Measurements from ENCODE around the gene SYT17.
A peak's percentile ranks its signal among the peaks of the same experiment; 100 is the strongest.

The SYT17 gene

DNA sequence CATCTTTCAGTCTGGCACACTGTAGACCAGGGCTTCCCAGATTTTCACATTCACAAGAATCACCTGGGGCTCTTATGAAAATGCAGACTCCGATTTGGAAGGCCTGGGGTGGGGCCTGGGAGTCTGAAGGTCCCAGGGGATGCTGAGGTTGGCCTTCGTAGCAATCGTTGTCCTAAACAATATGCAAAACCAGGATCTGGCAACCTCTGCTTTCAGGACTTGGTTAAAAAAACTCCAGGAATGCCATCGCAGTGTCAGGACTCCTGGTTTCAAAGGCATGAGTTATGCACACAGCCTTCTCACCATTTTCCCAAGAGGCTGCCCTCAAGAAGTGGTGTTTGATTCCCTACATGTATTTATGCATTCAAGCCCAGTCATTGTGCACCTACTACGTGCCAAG is 124.1 kb downstream of the SYT17 start:
- Histone ChIP-seq H4K20me1 (ENCODE audit: insufficient read depth, low read length) (no peaks in the 10 kb centered on the region), H2AFZ (ENCODE audit: low read depth, low read length) (no peak overlapping the region), H3K4me1 (ENCODE audit: low read length) (peaks cover 49% of the 10 kb centered on the region), H3K79me2 (ENCODE audit: low read length) (no peaks in the 10 kb centered on the region), H3K27ac (ENCODE audit: low read length) (no peak overlapping the region), H3K9ac (ENCODE audit: low read length) (no peak overlapping the region), H3K36me3 (replicated peaks; ENCODE audit: low read depth, low read length) (no peaks in the 10 kb centered on the region), H3K4me2 (ENCODE audit: low read length) (no peak overlapping the region), H3K9me3 (ENCODE audit: insufficient read depth, low read length) (no peaks in the 10 kb centered on the region), H3K4me3 (ENCODE audit: low read length) (no peak overlapping the region), H3K27me3 (ENCODE audit: low read depth, low read length) (no peaks in the 10 kb centered on the region)
- no peak for TF ChIP-seq EZH2phosphoT487 (IDR thresholded peaks at IDR 0.05; ENCODE audit: low read depth)
- TF ChIP-seq, protein P1, sequence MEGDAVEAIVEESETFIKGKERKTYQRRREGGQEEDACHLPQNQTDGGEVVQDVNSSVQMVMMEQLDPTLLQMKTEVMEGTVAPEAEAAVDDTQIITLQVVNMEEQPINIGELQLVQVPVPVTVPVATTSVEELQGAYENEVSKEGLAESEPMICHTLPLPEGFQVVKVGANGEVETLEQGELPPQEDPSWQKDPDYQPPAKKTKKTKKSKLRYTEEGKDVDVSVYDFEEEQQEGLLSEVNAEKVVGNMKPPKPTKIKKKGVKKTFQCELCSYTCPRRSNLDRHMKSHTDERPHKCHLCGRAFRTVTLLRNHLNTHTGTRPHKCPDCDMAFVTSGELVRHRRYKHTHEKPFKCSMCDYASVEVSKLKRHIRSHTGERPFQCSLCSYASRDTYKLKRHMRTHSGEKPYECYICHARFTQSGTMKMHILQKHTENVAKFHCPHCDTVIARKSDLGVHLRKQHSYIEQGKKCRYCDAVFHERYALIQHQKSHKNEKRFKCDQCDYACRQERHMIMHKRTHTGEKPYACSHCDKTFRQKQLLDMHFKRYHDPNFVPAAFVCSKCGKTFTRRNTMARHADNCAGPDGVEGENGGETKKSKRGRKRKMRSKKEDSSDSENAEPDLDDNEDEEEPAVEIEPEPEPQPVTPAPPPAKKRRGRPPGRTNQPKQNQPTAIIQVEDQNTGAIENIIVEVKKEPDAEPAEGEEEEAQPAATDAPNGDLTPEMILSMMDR (IDR thresholded peaks at IDR 0.05; ENCODE audit: low read depth, low read length): no peak

DNA sequence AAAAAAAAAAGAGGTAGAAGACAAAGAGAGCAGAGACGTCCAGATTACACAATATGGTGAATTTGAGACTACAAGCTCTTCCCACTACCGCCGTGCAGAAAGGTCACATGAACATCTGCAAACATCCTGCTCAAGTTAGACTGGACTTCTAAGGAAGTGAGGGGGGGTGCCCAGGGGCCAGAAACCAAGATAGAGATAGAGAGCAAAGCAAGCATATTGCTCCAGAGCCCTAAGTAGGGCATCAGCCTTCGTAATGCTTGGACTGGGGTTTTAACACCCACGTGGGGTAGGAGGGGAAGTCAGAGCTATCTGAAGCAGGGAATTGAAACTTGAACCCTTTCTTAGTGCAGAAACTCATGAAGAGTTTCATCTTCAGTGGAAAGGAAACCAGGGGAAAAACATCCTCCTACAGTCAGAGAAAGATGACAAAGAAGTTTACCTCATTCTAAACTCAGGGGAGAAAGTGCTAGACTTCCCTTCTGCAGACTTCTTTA is 126.2 kb downstream of the SYT17 start:
- H3K4me3 ChIP-seq (ENCODE audit: low read length): peak overlapping the region; percentile 12
- H3K79me2 ChIP-seq (ENCODE audit: low read length): no peaks in the 10 kb centered on the region
- peak overlapping the region; percentile 33 for H3K4me2 ChIP-seq (ENCODE audit: low read length)
- no peaks in the 10 kb centered on the region for H3K36me3 ChIP-seq (replicated peaks; ENCODE audit: low read depth, low read length)
- H3K27me3 ChIP-seq (ENCODE audit: low read depth, low read length): no peaks in the 10 kb centered on the region
- no peak overlapping the region for H2AFZ ChIP-seq (ENCODE audit: low read depth, low read length)
- no peaks in the 10 kb centered on the region for H4K20me1 ChIP-seq (ENCODE audit: insufficient read depth, low read length)
- H3K27ac ChIP-seq (ENCODE audit: low read length): peak overlapping the region; percentile 86
- H3K9me3 ChIP-seq (ENCODE audit: insufficient read depth, low read length): no peaks in the 10 kb centered on the region
- peaks cover 47% of the 10 kb centered on the region for H3K4me1 ChIP-seq (ENCODE audit: low read length)
- peak overlapping the region; percentile 52 for H3K9ac ChIP-seq (ENCODE audit: low read length)
- no peak for TF ChIP-seq EZH2phosphoT487 (IDR thresholded peaks at IDR 0.05; ENCODE audit: low read depth)
- TF ChIP-seq, protein P1 (IDR thresholded peaks at IDR 0.05; ENCODE audit: low read depth, low read length): no peak

DNA sequence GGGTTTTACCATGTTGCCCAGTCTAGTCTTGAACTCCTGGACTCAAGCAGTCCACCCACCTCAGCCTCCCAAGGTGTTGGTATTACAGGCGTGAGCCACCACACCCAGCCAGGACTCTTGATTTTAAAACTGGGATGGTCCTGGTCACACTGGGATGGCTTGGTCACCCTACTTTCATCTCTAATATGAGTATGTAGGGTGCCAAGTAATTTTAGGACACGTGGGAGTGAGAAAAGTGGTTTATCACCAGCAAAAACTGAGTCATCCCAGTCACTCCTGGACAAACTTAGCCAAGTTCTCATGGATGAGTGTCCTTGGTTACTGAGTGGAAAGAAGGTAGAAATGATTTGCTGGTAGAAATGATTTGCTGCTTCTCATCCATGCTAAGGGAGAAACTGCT is 127.4 kb downstream of the SYT17 start:
- no peaks in the 10 kb centered on the region for H3K27me3 ChIP-seq (ENCODE audit: low read depth, low read length)
- no peak overlapping the region for H2AFZ ChIP-seq (ENCODE audit: low read depth, low read length)

DNA sequence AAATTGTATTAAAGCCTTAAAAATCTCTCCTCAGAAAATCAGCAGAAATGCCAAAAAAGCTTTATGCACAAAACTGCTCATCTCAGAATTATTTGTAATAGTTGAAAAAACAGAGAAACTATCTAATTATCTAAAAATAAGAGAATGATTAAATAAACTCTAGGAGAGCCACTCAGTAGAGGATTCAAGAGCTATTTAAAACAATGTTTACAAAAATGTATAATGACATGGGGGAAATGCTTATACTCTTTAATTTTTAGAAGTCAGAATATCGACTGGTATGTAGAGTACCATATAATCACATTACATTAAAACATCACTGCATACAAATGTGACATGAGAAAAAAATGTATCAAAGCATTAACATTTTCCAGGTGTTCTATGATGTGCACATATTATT is 129.4 kb downstream of the SYT17 start:
- TF ChIP-seq, protein P1 (IDR thresholded peaks at IDR 0.05; ENCODE audit: low read depth, low read length): no peak
- TF ChIP-seq EZH2phosphoT487 (IDR thresholded peaks at IDR 0.05; ENCODE audit: low read depth): no peak
- Histone ChIP-seq H3K4me2 (ENCODE audit: low read length) (no peak overlapping the region), H2AFZ (ENCODE audit: low read depth, low read length) (no peak overlapping the region), H3K9ac (ENCODE audit: low read length) (no peak overlapping the region), H3K4me3 (ENCODE audit: low read length) (no peak overlapping the region), H3K27ac (ENCODE audit: low read length) (no peak overlapping the region), H3K9me3 (ENCODE audit: insufficient read depth, low read length) (no peaks in the 10 kb centered on the region), H3K27me3 (ENCODE audit: low read depth, low read length) (no peaks in the 10 kb centered on the region), H4K20me1 (ENCODE audit: insufficient read depth, low read length) (no peaks in the 10 kb centered on the region), H3K36me3 (replicated peaks; ENCODE audit: low read depth, low read length) (no peaks in the 10 kb centered on the region), H3K4me1 (ENCODE audit: low read length) (peaks cover 42% of the 10 kb centered on the region), H3K79me2 (ENCODE audit: low read length) (no peaks in the 10 kb centered on the region)

More for the DNA sequence above, 127.4 kb downstream of the SYT17 start:
- H3K4me2 ChIP-seq (ENCODE audit: low read length): peak overlapping the region; percentile 33; the same call in 1 of the 2 replicates
- H3K27ac ChIP-seq (ENCODE audit: low read length): peak overlapping the region; percentile 86
- H3K9ac ChIP-seq (ENCODE audit: low read length): peak overlapping the region; percentile 52; the same call in 1 of the 2 replicates
- TF ChIP-seq, protein P1 (IDR thresholded peaks at IDR 0.05; ENCODE audit: low read depth, low read length): no peak
- no peak for TF ChIP-seq EZH2phosphoT487 (IDR thresholded peaks at IDR 0.05; ENCODE audit: low read depth)
- H3K9me3 ChIP-seq (ENCODE audit: insufficient read depth, low read length): no peaks in the 10 kb centered on the region
- no peaks in the 10 kb centered on the region for H3K79me2 ChIP-seq (ENCODE audit: low read length)
- no peaks in the 10 kb centered on the region for H3K36me3 ChIP-seq (replicated peaks; ENCODE audit: low read depth, low read length)
- H3K4me1 ChIP-seq (ENCODE audit: low read length): peaks cover 47% of the 10 kb centered on the region
- no peaks in the 10 kb centered on the region for H4K20me1 ChIP-seq (ENCODE audit: insufficient read depth, low read length)
- H3K4me3 ChIP-seq (ENCODE audit: low read length): no peak overlapping the region

All from OCI-LY3 (cell line).